OCI-LY3 (cell line): ENCODE results near the gene CAPN15.

Source experiments
- H2AFZ ChIP-seq: fragments of 200-600, 300-600 bp; shearing (Covaris generic); 2 replicates; pipeline ENCODE4 v1.6.0; 2014; ENCODE audit warnings: antibody characterized with exemption, low read depth, low read length
- H3K27ac ChIP-seq: fragments of 200-600, 300-600 bp; sonication (generic); 2 replicates; pipeline ENCODE4 v1.5.1; 2014; ENCODE audit warnings: mild to moderate bottlenecking, low read length, moderate library complexity, mixed read lengths
- H3K27me3 ChIP-seq: fragments of 200-600, 300-600 bp; sonication (generic); 2 replicates; pipeline ENCODE4 v1.6.1; 2014; ENCODE audit warnings: low read depth, low read length, mixed read lengths
- H3K36me3 ChIP-seq: fragments of 200-600, 300-600 bp; sonication (generic); replicated peaks from 2 replicates; pipeline ENCODE3; 2014; ENCODE audit warnings: low read depth, low read length, mixed read lengths
- H3K4me1 ChIP-seq: fragments of 300-600, 200-600 bp; sonication (generic); 2 replicates; pipeline ENCODE4 v1.6.1; 2014; ENCODE audit warnings: low read length, mixed read lengths
- H3K4me2 ChIP-seq: fragments of 200-600, 300-600 bp; sonication (generic); 2 replicates; pipeline ENCODE4 v1.6.1; 2014; ENCODE audit warnings: low read length, mixed read lengths
- H3K4me3 ChIP-seq: fragments of 300-600, 200-600 bp; sonication (generic); 2 replicates; pipeline ENCODE4 v1.5.1; 2014; ENCODE audit warnings: antibody characterized with exemption, mild to moderate bottlenecking, low read length, moderate library complexity
- H3K79me2 ChIP-seq: fragments of 300-600, 200-600 bp; shearing (Covaris generic); 2 replicates; pipeline ENCODE4 v1.6.1; 2014; ENCODE audit warnings: mild to moderate bottlenecking, low read length, mixed read lengths
- H3K9ac ChIP-seq: fragments of 300-600, 200-600 bp; shearing (Covaris generic); 2 replicates; pipeline ENCODE4 v1.6.0; 2014; ENCODE audit warnings: mild to moderate bottlenecking, low read length, moderate library complexity
- H3K9me3 ChIP-seq: fragments of 200-600, 300-600 bp; shearing (Covaris generic); 2 replicates; pipeline ENCODE4 v1.6.1; 2014; ENCODE audit warnings: low read length, mixed read lengths; ENCODE audit not compliant: insufficient read depth
- H4K20me1 ChIP-seq: fragments of 200-600, 300-600 bp; sonication (generic); 2 replicates; pipeline ENCODE4 v1.6.1; 2016; ENCODE audit warnings: low read length, mixed read lengths; ENCODE audit not compliant: insufficient read depth
- EZH2phosphoT487 ChIP-seq: fragments of 200-600 bp; shearing (Covaris generic); IDR thresholded peaks from 2 replicates; pipeline ENCODE4 v1.6.1; 2018; ENCODE audit warnings: antibody characterized with exemption, mixed run types, low read depth
- TF ChIP-seq, protein P1 (sequence below): fragments of 200-600, 300-600 bp; sonication (generic); IDR thresholded peaks from 2 replicates; pipeline ENCODE4 v1.5.1; 2014; ENCODE audit warnings: antibody characterized with exemption, low read length, low read depth

The CAPN15 gene

DNA sequence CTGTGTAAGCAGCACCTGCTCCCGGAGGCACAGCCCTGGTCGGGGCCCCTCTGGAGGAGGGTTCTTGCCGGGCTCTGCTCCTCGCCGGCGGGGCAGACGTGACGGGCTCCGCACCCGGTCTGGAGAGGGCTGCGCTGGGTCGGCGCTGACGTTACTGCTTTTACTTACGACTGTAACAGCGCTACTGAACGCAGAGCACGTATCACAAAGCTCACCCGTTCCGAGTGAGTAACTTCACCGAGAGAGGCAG is 61.1 kb downstream of the CAPN15 start:
- Histone ChIP-seq H4K20me1 (peaks cover 8% of the 10 kb centered on the region; the same call in 1 of the 2 replicates), H3K27me3 (no peaks in the 10 kb centered on the region; the same call in 1 of the 2 replicates), H3K4me3 (peak overlapping the region; percentile 86), H3K4me1 (peaks cover 14% of the 10 kb centered on the region), H3K27ac (peak overlapping the region; percentile 88), H3K9ac (peak overlapping the region; percentile 79), H2AFZ (no peak overlapping the region), H3K4me2 (peak overlapping the region; percentile 70), H3K9me3 (no peaks in the 10 kb centered on the region), H3K79me2 (peaks cover 27% of the 10 kb centered on the region), H3K36me3 (peaks cover 4% of the 10 kb centered on the region)
- TF ChIP-seq EZH2phosphoT487 = no peak
- TF ChIP-seq, protein P1, sequence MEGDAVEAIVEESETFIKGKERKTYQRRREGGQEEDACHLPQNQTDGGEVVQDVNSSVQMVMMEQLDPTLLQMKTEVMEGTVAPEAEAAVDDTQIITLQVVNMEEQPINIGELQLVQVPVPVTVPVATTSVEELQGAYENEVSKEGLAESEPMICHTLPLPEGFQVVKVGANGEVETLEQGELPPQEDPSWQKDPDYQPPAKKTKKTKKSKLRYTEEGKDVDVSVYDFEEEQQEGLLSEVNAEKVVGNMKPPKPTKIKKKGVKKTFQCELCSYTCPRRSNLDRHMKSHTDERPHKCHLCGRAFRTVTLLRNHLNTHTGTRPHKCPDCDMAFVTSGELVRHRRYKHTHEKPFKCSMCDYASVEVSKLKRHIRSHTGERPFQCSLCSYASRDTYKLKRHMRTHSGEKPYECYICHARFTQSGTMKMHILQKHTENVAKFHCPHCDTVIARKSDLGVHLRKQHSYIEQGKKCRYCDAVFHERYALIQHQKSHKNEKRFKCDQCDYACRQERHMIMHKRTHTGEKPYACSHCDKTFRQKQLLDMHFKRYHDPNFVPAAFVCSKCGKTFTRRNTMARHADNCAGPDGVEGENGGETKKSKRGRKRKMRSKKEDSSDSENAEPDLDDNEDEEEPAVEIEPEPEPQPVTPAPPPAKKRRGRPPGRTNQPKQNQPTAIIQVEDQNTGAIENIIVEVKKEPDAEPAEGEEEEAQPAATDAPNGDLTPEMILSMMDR = no peak

DNA sequence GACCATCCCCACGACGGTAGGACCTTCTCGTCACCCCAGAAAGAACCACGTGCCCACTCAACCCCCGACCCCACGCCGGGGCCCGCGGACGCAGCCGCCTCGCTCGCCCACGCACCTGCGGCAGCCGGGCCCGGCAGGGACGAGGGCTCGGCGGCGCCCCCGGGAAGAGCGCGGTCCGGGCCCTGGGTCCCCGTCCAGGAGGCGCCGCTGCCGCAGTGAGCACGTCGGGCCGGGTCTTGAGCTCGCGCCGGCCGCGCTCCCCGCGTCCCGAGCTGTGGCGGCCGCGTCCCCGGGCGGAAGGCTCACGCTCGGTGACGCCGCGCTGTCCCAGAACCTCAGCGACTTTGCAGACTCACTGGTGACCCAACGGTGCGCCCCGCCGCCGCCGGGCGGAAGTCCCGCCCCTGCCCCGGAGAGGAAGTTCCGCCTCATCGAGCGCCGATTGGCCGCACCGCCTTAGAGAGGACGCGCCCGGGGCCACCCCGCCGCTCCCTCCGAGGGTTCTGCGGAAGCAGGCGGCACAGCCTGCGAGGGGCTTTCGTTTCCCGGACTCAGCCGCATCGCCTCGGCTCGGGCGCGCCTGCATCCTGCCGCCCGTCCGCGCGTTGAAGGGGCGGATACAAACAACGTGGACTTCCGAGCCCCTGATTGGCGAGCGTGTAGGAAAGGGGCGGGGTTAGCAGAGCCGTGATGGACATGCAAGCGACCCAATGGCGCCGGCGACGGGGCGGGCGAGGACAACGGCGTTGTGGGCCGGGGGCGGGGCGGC is 61.6 kb downstream of the CAPN15 start:
- peak overlapping the region; percentile 88 for H3K27ac ChIP-seq
- peaks cover 9% of the 10 kb centered on the region; the same call in 1 of the 2 replicates for H4K20me1 ChIP-seq
- H3K9ac ChIP-seq = peak overlapping the region; percentile 79
- TF ChIP-seq EZH2phosphoT487 = no peak
- TF ChIP-seq, protein P1 = no peak
- H3K27me3 ChIP-seq = no peaks in the 10 kb centered on the region; the same call in 1 of the 2 replicates
- H3K36me3 ChIP-seq = peaks cover 4% of the 10 kb centered on the region
- peak overlapping the region; percentile 73 for H2AFZ ChIP-seq
- H3K4me3 ChIP-seq = peak overlapping the region; percentile 86
- peak overlapping the region; percentile 70 for H3K4me2 ChIP-seq
- no peaks in the 10 kb centered on the region for H3K9me3 ChIP-seq
- H3K4me1 ChIP-seq = peaks cover 14% of the 10 kb centered on the region
- H3K79me2 ChIP-seq = peaks cover 27% of the 10 kb centered on the region

DNA sequence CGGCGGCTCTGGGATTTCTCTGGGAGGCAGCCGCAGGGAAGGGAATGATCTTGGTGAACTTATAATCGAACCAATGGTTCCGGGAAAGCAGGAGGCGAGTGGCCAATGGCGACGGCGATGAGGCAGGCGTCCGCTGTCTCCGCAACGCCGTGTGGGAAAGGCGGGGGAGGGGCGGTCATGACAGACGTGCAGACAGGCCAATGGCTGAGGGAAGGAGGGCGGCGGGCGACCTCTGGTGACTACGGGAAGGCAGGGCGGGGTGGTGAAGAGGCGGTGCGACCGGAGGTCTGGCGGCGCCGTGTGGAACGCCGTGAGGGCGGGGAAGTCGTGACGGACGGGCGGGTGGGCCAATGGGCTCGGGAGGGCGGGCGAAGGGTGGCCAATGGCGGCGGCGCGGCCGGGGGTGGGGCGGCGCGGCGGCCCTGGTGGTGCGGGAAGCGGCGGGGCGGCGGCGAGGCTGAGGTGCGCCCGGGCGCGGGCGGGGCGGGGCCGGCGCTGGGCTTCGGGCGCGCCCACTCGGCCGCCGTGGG is 62.2 kb downstream of the CAPN15 start, which contains the start of gene RAB40C:
TSS of gene RAB40C (plus strand) at position 409 of the 530 bp plus-strand sequence. CDS start 226 bp downstream, outside the sequence.
- Histone ChIP-seq H2AFZ (peak within 1 kb of the TSS; percentile 73), H4K20me1 (peaks cover 12% of the 10 kb centered on the region; the same call in 1 of the 2 replicates), H3K27me3 (no peaks in the 10 kb centered on the region; the same call in 1 of the 2 replicates), H3K9ac (peak within 1 kb of the TSS; percentile 85), H3K4me1 (peaks cover 14% of the 10 kb centered on the region), H3K79me2 (peaks cover 27% of the 10 kb centered on the region), H3K9me3 (no peaks in the 10 kb centered on the region), H3K4me3 (peak within 1 kb of the TSS; percentile 95), H3K4me2 (peak within 1 kb of the TSS; percentile 100), H3K36me3 (peaks cover 4% of the 10 kb centered on the region), H3K27ac (peak within 1 kb of the TSS; percentile 88)
- TF ChIP-seq, protein P1 = no peak
- TF ChIP-seq EZH2phosphoT487 = no peak

DNA sequence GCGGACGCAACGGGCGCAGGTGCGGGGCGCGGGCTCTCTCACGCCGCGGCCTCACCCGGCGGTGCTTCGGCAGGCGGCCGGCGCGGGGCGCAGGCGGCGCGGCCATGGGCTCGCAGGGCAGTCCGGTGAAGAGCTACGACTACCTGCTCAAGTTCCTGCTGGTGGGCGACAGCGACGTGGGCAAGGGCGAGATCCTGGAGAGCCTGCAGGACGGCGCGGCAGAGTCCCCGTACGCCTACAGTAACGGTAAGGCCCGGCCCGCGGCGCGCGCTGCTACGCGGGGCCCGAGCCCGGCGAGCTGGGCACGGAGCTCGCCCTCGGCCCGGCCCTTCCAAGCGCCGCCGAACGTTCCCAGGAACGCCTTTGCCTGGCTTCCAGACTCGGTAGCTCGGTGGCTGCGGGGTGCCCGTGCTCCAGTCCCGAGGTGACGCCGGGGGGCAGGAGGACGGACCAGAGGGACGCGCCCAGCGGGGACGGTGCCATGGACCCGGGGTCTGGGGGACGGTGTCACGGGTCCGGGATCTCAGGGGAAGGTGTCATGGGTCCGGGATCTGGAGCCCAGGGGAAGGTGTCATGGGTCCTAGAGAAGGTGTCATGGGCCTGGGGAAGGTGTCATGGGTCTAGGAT is 62.8 kb downstream of the CAPN15 start:
- Histone ChIP-seq H2AFZ (no peak overlapping the region), H4K20me1 (peaks cover 12% of the 10 kb centered on the region; the same call in 1 of the 2 replicates), H3K4me2 (peak overlapping the region; percentile 100), H3K9me3 (no peaks in the 10 kb centered on the region), H3K4me3 (peak overlapping the region; percentile 95), H3K36me3 (peaks cover 4% of the 10 kb centered on the region), H3K27ac (0 out of 2 replicates have a peak overlapping the region, but pooled peaks have one; percentile 13), H3K79me2 (peaks cover 27% of the 10 kb centered on the region), H3K27me3 (no peaks in the 10 kb centered on the region; the same call in 1 of the 2 replicates), H3K9ac (peak overlapping the region; percentile 85), H3K4me1 (peaks cover 14% of the 10 kb centered on the region)
- TF ChIP-seq, protein P1 = no peak
- TF ChIP-seq EZH2phosphoT487 = no peak
